GM21423 (cell line): ENCODE results near the gene NCS1.

ENCODE experiments used
- ATAC-seq: cut with Tn5 transposase; IDR thresholded peaks from one replicate; pipeline ENCODE4 v1.9.1; 2021; ENCODE audit warnings: mild to moderate bottlenecking, moderate library complexity; ENCODE audit not compliant: unreplicated experiment

Gene NCS1

GRCh38 chr9:130211548-130212226 is 39.5 kb downstream of the NCS1 start:
- ATAC-seq, result no peak

GRCh38 chr9:130212543-130213297 is 40.5 kb downstream of the NCS1 start:
- no peak for ATAC-seq

- no peak for ATAC-seq
Observed at GRCh38 chr9:130213911-130214761, 41.9 kb downstream of the NCS1 start.

GRCh38 chr9:130214776-130215340 is 42.7 kb downstream of the NCS1 start:
- no peak for ATAC-seq

- ATAC-seq, result no peak
Observed at GRCh38 chr9:130215341-130216119, 43.3 kb downstream of the NCS1 start.

- no peak for ATAC-seq
Observed at GRCh38 chr9:130217838-130218237, 45.6 kb downstream of the NCS1 start.

- no peak for ATAC-seq
Observed at GRCh38 chr9:130219661-130220096, 47.5 kb downstream of the NCS1 start.

GRCh38 chr9:130220352-130220751 is 48.1 kb downstream of the NCS1 start:
- no peak for ATAC-seq

GRCh38 chr9:130222833-130223232 is 50.6 kb downstream of the NCS1 start:
- no peak for ATAC-seq

GRCh38 chr9:130225071-130225470 is 52.9 kb downstream of the NCS1 start:
- no peak for ATAC-seq

GRCh38 chr9:130225586-130225985 is 53.4 kb downstream of the NCS1 start:
- no peak for ATAC-seq

- no peak for ATAC-seq
Observed at GRCh38 chr9:130226112-130226511, 53.9 kb downstream of the NCS1 start.

GRCh38 chr9:130227833-130228232 is 55.6 kb downstream of the NCS1 start:
- no peak for ATAC-seq

- ATAC-seq, result no peak
Observed at GRCh38 chr9:130229759-130230158, 57.6 kb downstream of the NCS1 start.

- no peak for ATAC-seq
Observed at GRCh38 chr9:130230631-130231030, 58.4 kb downstream of the NCS1 start.

GRCh38 chr9:130232899-130233586 is 60.8 kb downstream of the NCS1 start:
- no peak for ATAC-seq

GRCh38 chr9:130233587-130233945 is 61.4 kb downstream of the NCS1 start:
- ATAC-seq, result no peak

GRCh38 chr9:130234340-130235260 is 62.4 kb downstream of the NCS1 start:
- no peak for ATAC-seq
